Panc1 (cell line): ENCODE results near the gene OR1A1.

Experiments
- CTCF ChIP-seq: fragments of 450-650 bp; IDR thresholded peaks from 2 replicates; pipeline ENCODE4 v1.5.1; 2017; ENCODE audit warnings: mild to moderate bottlenecking
- POLR2AphosphoS5 ChIP-seq: IDR thresholded peaks from 2 replicates; pipeline ENCODE4 v1.6.1; 2012; ENCODE audit warnings: mild to moderate bottlenecking, low read depth, low read length, moderate library complexity

GRCh38 chr17:3167574-3167973 is 39.9 kb upstream of the OR1A1 start:
- TF ChIP-seq CTCF = no peak
- no peak for TF ChIP-seq POLR2AphosphoS5
